ENCODE data around the gene RBP5. TPM values are rescaled to one million over a fixed set of nuclear protein-coding genes. Genes with fewer than 3 reads are reported as not detected.

The RBP5 gene
- total and polyA plus RNA-seq, 8 donors, result 3.3 to 5.3 (median 5.0) TPM; not detected in 5

DNA sequence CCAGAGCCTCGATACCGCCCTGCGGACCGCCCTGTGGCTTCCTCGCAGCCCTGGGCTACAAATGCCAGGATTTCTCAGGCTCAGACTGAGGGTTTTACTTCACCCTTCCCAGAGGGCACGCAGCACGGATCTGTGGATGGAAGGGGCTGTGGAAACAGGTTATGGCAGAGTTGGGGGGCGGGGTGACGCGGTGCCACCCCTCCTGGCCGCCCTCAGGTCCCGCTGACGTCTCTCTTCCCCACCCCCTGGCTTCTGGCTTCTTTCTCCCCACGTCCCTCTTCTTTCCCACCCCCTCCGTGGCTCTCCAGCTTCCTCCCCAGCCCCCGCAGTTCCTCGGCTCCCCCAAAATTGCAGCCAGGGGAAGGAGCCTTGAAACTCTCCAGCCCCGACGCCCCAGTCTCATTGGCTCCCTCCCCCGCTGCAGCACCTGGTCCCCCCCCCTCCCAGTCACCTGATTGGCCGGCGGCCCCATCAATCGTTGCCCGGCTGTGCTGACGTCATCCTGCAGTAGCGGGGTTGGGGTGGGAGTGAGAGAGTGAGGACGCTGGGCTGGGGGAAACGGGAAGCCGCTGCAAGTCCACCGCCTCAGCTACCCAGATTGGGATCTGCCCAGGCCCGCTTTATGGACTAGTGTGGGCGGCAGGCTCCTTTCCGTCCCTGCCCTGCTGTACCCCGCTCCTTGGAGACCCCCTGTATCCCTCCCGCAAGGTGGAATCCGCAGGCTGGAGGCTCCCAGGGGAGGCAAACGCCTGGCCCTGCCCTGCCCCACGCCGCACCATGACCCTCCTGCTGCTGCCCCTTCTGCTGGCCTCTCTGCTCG, 1.4 kb upstream of the RBP5 start, which contains the start of gene CLSTN3:
Gene CLSTN3, plus strand, starts transcription at position 500 of the 820 bp plus-strand sequence. Its CDS starts 278 bp downstream, at position 778.
- intact Hi-C loops (cut with DNase I; ENCODE audit: low total_unique reads), result no loop called here
- H3K27ac ChIP-seq, result peak within 1 kb of the TSS; percentile 74 to 88 (median 77)
- peak within 1 kb of the TSS; percentile 67 to 74 (median 70) for H3K4me3 ChIP-seq
- peaks cover 0 to 18% (median 17%) of the 10 kb centered on the region in 4 donors for H3K36me3 ChIP-seq
- TF ChIP-seq POLR2AphosphoS5 (IDR thresholded peaks at IDR 0.05), result peak in 1 of 3 donors; percentile 45
- TF ChIP-seq, protein P1, sequence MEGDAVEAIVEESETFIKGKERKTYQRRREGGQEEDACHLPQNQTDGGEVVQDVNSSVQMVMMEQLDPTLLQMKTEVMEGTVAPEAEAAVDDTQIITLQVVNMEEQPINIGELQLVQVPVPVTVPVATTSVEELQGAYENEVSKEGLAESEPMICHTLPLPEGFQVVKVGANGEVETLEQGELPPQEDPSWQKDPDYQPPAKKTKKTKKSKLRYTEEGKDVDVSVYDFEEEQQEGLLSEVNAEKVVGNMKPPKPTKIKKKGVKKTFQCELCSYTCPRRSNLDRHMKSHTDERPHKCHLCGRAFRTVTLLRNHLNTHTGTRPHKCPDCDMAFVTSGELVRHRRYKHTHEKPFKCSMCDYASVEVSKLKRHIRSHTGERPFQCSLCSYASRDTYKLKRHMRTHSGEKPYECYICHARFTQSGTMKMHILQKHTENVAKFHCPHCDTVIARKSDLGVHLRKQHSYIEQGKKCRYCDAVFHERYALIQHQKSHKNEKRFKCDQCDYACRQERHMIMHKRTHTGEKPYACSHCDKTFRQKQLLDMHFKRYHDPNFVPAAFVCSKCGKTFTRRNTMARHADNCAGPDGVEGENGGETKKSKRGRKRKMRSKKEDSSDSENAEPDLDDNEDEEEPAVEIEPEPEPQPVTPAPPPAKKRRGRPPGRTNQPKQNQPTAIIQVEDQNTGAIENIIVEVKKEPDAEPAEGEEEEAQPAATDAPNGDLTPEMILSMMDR (IDR thresholded peaks at IDR 0.05), result no peak
- no peak for TF ChIP-seq POLR2A (IDR thresholded peaks at IDR 0.05)
- no peak for TF ChIP-seq EP300 (IDR thresholded peaks at IDR 0.05)
- 0 to 2% (median 1%) methylated on average over 33 to 40 of the region's 40 CpGs for WGBS, 5 donors
- H3K4me1 ChIP-seq, result peaks cover 20 to 41% (median 32%) of the 10 kb centered on the region in 4 donors
- peaks cover 0 to 15% (median 0%) of the 10 kb centered on the region in 3 donors for H3K27me3 ChIP-seq
- no peaks in the 10 kb centered on the region for H3K9me3 ChIP-seq
- peak; percentile 72 to 95 for DNase-seq

DNA sequence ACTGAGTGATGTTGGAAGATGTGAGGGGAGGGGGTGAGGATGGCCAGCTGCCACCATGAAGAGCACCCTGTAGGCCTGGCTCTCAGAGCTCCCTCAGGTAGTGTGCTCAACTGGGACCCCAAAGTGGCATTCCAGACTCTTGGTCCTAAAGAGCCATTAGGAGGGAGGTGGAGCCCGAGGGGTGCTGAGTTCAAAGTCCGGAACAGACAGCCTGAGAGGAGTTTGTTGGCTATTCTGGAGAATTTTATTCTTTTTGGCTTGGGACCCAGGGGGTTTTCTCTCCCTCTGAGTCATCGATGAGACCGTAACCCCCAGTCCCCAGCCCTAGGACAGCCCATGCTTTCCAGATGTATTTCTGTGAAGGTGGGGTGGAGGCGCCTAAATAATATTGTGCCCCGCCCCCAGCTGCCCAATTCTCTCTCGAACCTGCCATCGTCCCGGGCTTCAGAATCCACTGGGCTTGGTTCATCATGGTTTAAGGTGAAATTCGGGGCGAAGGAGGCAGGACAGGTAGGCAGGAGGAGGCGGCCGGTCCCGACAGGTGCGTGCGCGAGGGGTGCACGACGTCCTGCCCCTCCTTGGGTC, 690 bp upstream of the RBP5 start:
- peaks cover 20 to 41% (median 32%) of the 10 kb centered on the region in 4 donors for H3K4me1 ChIP-seq
- peak overlapping the region; percentile 37 to 88 (median 77) for H3K27ac ChIP-seq
- intact Hi-C loops (cut with DNase I; ENCODE audit: low total_unique reads), result no loop called here
- WGBS, 5 donors, result 2 to 6% (median 5%) methylated on average over 16 to 19 of the region's 19 CpGs
- peaks cover 0 to 11% (median 11%) of the 10 kb centered on the region in 4 donors for H3K36me3 ChIP-seq
- DNase-seq, result peak in 1 of 2 donors; percentile 53
- no peaks in the 10 kb centered on the region for H3K9me3 ChIP-seq
- peaks cover 0 to 15% (median 0%) of the 10 kb centered on the region in 3 donors for H3K27me3 ChIP-seq
- no peak for TF ChIP-seq EP300 (IDR thresholded peaks at IDR 0.05)
- no peak for TF ChIP-seq POLR2AphosphoS5 (IDR thresholded peaks at IDR 0.05)
- no peak for TF ChIP-seq POLR2A (IDR thresholded peaks at IDR 0.05)
- TF ChIP-seq, protein P1 (IDR thresholded peaks at IDR 0.05), result no peak
- peak overlapping the region; percentile 67 to 74 (median 70) for H3K4me3 ChIP-seq

DNA sequence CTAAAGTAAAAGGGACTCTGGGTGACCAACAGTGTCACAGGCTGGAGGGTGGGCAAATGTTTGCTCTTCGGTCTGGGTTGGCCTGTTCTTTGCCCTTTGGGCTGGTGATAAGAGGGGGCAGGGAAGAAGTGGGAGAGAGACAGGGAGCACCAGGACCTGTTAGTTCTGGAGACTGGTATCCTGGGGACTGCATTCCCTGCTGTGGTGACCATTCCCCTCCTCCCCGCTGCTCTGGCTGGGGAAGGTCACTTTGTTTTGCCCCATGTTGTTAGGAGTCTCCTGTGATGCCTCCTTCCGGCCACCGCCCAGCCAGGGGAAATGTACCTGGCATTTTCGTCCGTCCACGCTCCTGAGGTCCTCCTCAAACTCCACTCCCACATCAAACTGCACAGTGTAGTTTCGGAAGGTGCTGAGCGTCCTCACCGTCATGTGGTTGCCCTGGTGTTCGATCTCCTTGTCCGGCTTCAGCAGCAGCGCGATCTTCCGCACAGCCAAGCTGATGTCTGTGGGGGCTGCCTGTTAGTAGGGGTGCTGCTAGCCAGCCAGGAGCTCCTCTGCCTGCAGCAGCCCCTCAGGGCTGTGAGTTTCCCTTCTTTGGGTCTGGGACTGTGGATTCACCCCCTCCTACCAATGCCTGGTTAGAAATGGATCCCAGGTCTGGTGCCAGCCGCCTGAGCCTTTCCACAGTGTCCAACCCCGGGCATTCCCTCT, 618 bp downstream of the RBP5 start:
- Histone ChIP-seq H3K9me3 (no peaks in the 10 kb centered on the region), H3K36me3 (no peaks in the 10 kb centered on the region), H3K4me3 (peak overlapping the region in 3 of 4 donors; percentile 3 to 28 (median 22)), H3K4me1 (peaks cover 20 to 44% (median 32%) of the 10 kb centered on the region in 4 donors), H3K27ac (peak overlapping the region in 4 of 5 donors; percentile 20 to 36 (median 28)), H3K27me3 (peaks cover 0 to 15% (median 0%) of the 10 kb centered on the region in 3 donors)
- TF ChIP-seq POLR2A (IDR thresholded peaks at IDR 0.05) (no peak), EP300 (IDR thresholded peaks at IDR 0.05) (no peak), POLR2AphosphoS5 (IDR thresholded peaks at IDR 0.05) (no peak)
- TF ChIP-seq, protein P1 (IDR thresholded peaks at IDR 0.05), result no peak
- DNase-seq, result no peak
- WGBS, 5 donors, result 82 to 87% (median 83%) methylated on average over 16 to 17 of the region's 17 CpGs
- intact Hi-C loops (cut with DNase I; ENCODE audit: low total_unique reads), result no loop called here

Data from stomach (tissue), 9 donors.